HEK293 (cell line): ENCODE data around the gene SFT2D1.

Source experiments
- CTCF ChIA-PET: fragments of 350-600 bp; formaldehyde crosslinking; extraction: SDS; loops from one replicate; lab custom pipeline; 2021; ENCODE audit warnings: antibody characterized with exemption; lab: Yijun Ruan, JAX
- POLR2A ChIA-PET: fragments of 300-600 bp; formaldehyde crosslinking; extraction: SDS; loops from one replicate; lab custom pipeline; 2020; ENCODE audit warnings: antibody characterized with exemption, inconsistent platforms; lab: Yijun Ruan, JAX
- H3K27ac ChIP-seq: fragments of 200-500 bp; sonication (Bioruptor generic); 2 replicates; pipeline ENCODE4 v1.5.1; 2014; ENCODE audit warnings: low read depth, low read length, control low read depth, inconsistent platforms; ENCODE audit errors: extremely low read depth
- H3K36me3 ChIP-seq, 2 experiments: fragments of 200-500 bp in 1 of 2; sonication (Bioruptor generic) in 1 of 2; 1 replicate in 1 of 2; 2 replicates in 1 of 2; pipeline ENCODE4 v1.5.1; 2014 to 2017; ENCODE audit warnings: inconsistent platforms in 2 of 2, low read length in 2 of 2; ENCODE audit not compliant: control insufficient read depth in 2 of 2, insufficient read depth in 1 of 2
- H3K4me1 ChIP-seq: fragments of 200-500 bp; sonication (Bioruptor generic); 2 replicates; pipeline ENCODE4 v1.5.1; 2014; ENCODE audit warnings: mild to moderate bottlenecking, low read length, inconsistent platforms; ENCODE audit not compliant: control insufficient read depth, insufficient read depth
- H3K4me3 ChIP-seq: 2 replicates; pipeline ENCODE4 v1.5.1; 2011; ENCODE audit warnings: low read depth, mild to moderate bottlenecking, control low read depth, low read length, moderate library complexity
- H3K9me3 ChIP-seq: fragments of 200-500 bp; sonication (Bioruptor generic); 2 replicates; pipeline ENCODE4 v1.5.1; 2014; ENCODE audit warnings: low read depth, low read length, inconsistent platforms; ENCODE audit not compliant: control insufficient read depth, insufficient read depth
- BCL11B ChIP-seq: fragments of 450-650 bp; formaldehyde crosslinking; IDR thresholded peaks from 2 replicates; pipeline ENCODE4 v1.5.1; 2016; ENCODE audit warnings: low read depth, missing biosample characterization, missing genetic modification characterization
- ELK4 ChIP-seq: IDR thresholded peaks from 2 replicates; pipeline ENCODE4 v1.6.1; 2011; ENCODE audit warnings: mild to moderate bottlenecking, low read depth, low read length, borderline replicate concordance
- GLI4 ChIP-seq: fragments of 450-650 bp; formaldehyde crosslinking; IDR thresholded peaks from 2 replicates; pipeline ENCODE4 v1.5.1; 2016; ENCODE audit warnings: missing biosample characterization, missing genetic modification characterization
- GLIS1 ChIP-seq: fragments of 450-650 bp; formaldehyde crosslinking; IDR thresholded peaks from 2 replicates; pipeline ENCODE4 v1.5.1; 2016; ENCODE audit warnings: missing biosample characterization, missing genetic modification characterization
- SCRT1 ChIP-seq: fragments of 450-650 bp; formaldehyde crosslinking; IDR thresholded peaks from 2 replicates; pipeline ENCODE4 v1.5.1; 2016; ENCODE audit warnings: missing biosample characterization, missing genetic modification characterization, borderline replicate concordance
- ZBTB6 ChIP-seq: fragments of 450-650 bp; formaldehyde crosslinking; IDR thresholded peaks from 2 replicates; pipeline ENCODE4 v1.5.1; 2017; ENCODE audit warnings: missing biosample characterization, missing genetic modification characterization
- ZFP69B ChIP-seq: fragments of 450-650 bp; formaldehyde crosslinking; IDR thresholded peaks from 2 replicates; pipeline ENCODE4 v1.5.1; 2016; ENCODE audit warnings: missing biosample characterization, missing genetic modification characterization
- ZNF148 ChIP-seq: fragments of 450-650 bp; formaldehyde crosslinking; IDR thresholded peaks from 2 replicates; pipeline ENCODE4 v1.5.0; 2017; ENCODE audit warnings: missing biosample characterization, missing genetic modification characterization, borderline replicate concordance
- ZNF155 ChIP-seq: fragments of 450-650 bp; formaldehyde crosslinking; IDR thresholded peaks from 2 replicates; pipeline ENCODE4 v1.5.1; 2016; ENCODE audit warnings: missing biosample characterization, missing genetic modification characterization
- ZNF174 ChIP-seq: fragments of 450-650 bp; formaldehyde crosslinking; IDR thresholded peaks from 2 replicates; pipeline ENCODE4 v1.5.0; 2017; ENCODE audit warnings: missing biosample characterization, mild to moderate bottlenecking, missing genetic modification characterization
- ZNF19 ChIP-seq: fragments of 450-650 bp; formaldehyde crosslinking; IDR thresholded peaks from 2 replicates; pipeline ENCODE4; 2016; ENCODE audit warnings: missing biosample characterization, missing genetic modification characterization, low read depth
- ZNF2 ChIP-seq: fragments of 450-650 bp; formaldehyde crosslinking; IDR thresholded peaks from 2 replicates; pipeline ENCODE4 v1.5.1; 2016; ENCODE audit warnings: missing biosample characterization, missing genetic modification characterization
- ZNF239 ChIP-seq: fragments of 450-650 bp; formaldehyde crosslinking; IDR thresholded peaks from 2 replicates; pipeline ENCODE4 v1.5.1; 2016; ENCODE audit warnings: missing biosample characterization, missing genetic modification characterization
- ZNF24 ChIP-seq: fragments of 450-650 bp; formaldehyde crosslinking; IDR thresholded peaks from 2 replicates; pipeline ENCODE4 v1.5.1; 2016; ENCODE audit warnings: missing biosample characterization, missing genetic modification characterization
- ZNF280D ChIP-seq: fragments of 450-650 bp; formaldehyde crosslinking; IDR thresholded peaks from 2 replicates; pipeline ENCODE4 v1.5.1; 2016; ENCODE audit warnings: missing biosample characterization, missing genetic modification characterization
- ZNF335 ChIP-seq: fragments of 450-650 bp; formaldehyde crosslinking; conservative IDR thresholded peaks from 2 replicates; pipeline ENCODE4 v1.5.1; 2016; ENCODE audit warnings: missing biosample characterization, missing genetic modification characterization
- ZNF350 ChIP-seq: fragments of 450-650 bp; formaldehyde crosslinking; IDR thresholded peaks from 2 replicates; pipeline ENCODE4 v1.5.0; 2017; ENCODE audit warnings: missing biosample characterization, mild to moderate bottlenecking, missing genetic modification characterization
- ZNF37A ChIP-seq: fragments of 450-650 bp; IDR thresholded peaks from 2 replicates; pipeline ENCODE4 v1.5.1; 2018; ENCODE audit warnings: missing biosample characterization, missing genetic modification characterization
- ZNF398 ChIP-seq: fragments of 450-650 bp; formaldehyde crosslinking; IDR thresholded peaks from 2 replicates; pipeline ENCODE4 v1.5.1; 2017; ENCODE audit warnings: missing biosample characterization, missing genetic modification characterization
- ZNF433 ChIP-seq: fragments of 450-650 bp; formaldehyde crosslinking; IDR thresholded peaks from 2 replicates; pipeline ENCODE4 v1.5.1; 2016; ENCODE audit warnings: missing biosample characterization, missing genetic modification characterization, low read depth
- ZNF768 ChIP-seq: fragments of 450-650 bp; formaldehyde crosslinking; IDR thresholded peaks from 2 replicates; pipeline ENCODE4 v1.5.1; 2018; ENCODE audit warnings: missing biosample characterization, mild to moderate bottlenecking, missing genetic modification characterization

Gene SFT2D1

GRCh38 chr6:166379800-166380199 is 37.5 kb upstream of the SFT2D1 start (continued):
- TF ChIP-seq ELK4 (no peak), ZNF148 (tag by site-specific recombination) (no peak)
- TF ChIP-seq, all 188 proteins: peak for 0

GRCh38 chr6:166379103-166379586 is 36.8 kb upstream of the SFT2D1 start:
- no peaks in the 10 kb centered on the region for H3K36me3 ChIP-seq
- H3K4me1 ChIP-seq: 0 out of 2 replicates have a peak, but pooled peaks cover 3% of the 10 kb centered on the region
- TF ChIP-seq ZNF174 (tag by site-specific recombination): no peak
- TF ChIP-seq ZNF19: no peak
- no peak for TF ChIP-seq ZNF768 (tag by site-specific recombination)
- no peak for TF ChIP-seq ZFP69B (tag by site-specific recombination)
- TF ChIP-seq ZNF398: no peak
- no peak for TF ChIP-seq ZNF350 (tag by site-specific recombination)
- no peak for TF ChIP-seq ZNF24 (tag by site-specific recombination)
- TF ChIP-seq ZNF2 (tag by site-specific recombination): no peak
- TF ChIP-seq ZNF239 (tag by site-specific recombination): no peak
- no peak for TF ChIP-seq SCRT1 (tag by site-specific recombination)
- TF ChIP-seq ZBTB6: no peak
- TF ChIP-seq ZNF280D (tag by site-specific recombination): no peak
- TF ChIP-seq ZNF155: no peak
- no peak for TF ChIP-seq GLIS1 (tag by site-specific recombination)
- TF ChIP-seq ZNF37A (tag by site-specific recombination): no peak
- no peak for TF ChIP-seq ZNF433 (tag by site-specific recombination)
- TF ChIP-seq GLI4 (tag by site-specific recombination): no peak
- TF ChIP-seq ZNF335 (tag by site-specific recombination): no peak
- no peak for TF ChIP-seq BCL11B
- H3K4me3 ChIP-seq: no peak overlapping the region
- H3K27ac ChIP-seq: no peak overlapping the region
- POLR2A ChIA-PET: interaction anchor here (1.4 kb wide), 1 partner anchor 248 kb away, joined by 3 read pairs; the partner anchor contains the start of gene RPS6KA2
- CTCF ChIA-PET: interaction anchor here (0.6 to 4.6 kb wide), 9 partner anchors 12 to 103 kb away, joined by 3 to 37 read pairs (median 4); no protein-coding TSS in a partner anchor
- no peaks in the 10 kb centered on the region for H3K9me3 ChIP-seq
